AG09319 (cell line): ENCODE results near the gene SEMA3G.

ENCODE experiments used
- DNase-seq: peaks from one replicate; pipeline ENCODE4 v3.0.0-alpha.2; 2010; ENCODE audit warnings: low read depth; ENCODE audit errors: extremely low read depth
- CTCF ChIP-seq: IDR thresholded peaks from 2 replicates; pipeline ENCODE4 v1.5.1; 2011; ENCODE audit warnings: low read depth, mild to moderate bottlenecking, inconsistent platforms, low read length, moderate library complexity

The SEMA3G gene

DNA sequence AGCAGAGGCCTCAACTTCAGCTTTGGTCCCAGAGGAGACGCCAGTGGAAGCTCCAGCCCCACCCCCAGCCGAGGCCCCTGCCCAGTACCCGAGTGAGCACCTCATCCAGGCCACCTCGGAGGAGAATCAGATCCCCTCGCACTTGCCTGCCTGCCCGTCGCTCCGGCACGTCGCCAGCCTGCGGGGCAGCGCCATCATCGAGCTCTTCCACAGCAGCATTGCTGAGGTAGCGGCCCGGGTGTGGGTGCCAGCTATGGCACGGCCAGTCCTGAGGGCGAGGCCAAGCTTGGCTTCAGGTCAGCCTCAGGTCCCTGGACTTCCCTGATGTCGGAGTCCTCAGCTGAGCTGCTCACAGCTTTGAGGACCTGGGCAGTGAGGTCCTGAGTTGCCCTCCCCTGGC, 44.5 kb upstream of the SEMA3G start:
- no peak for TF ChIP-seq CTCF
- no peak for DNase-seq

DNA sequence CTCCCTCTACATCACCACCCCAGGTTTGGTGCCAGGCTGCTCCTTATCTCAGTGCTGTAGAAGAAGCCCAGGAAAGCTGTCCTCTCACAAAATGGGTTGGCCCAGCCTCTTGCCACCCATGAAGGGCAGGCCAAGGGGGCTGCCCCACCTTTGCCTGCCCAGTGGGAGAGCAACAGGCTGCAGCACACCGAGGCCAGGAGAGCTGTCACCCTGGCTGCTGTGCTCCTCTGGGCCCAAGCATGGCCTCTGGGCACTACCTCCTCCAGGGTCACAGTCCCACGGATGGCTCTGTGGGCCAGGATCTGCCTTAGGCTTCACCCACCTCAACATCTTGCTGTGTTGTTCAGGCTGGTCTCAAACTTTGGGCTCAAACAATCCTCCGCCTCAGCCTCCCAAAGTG, 43.8 kb upstream of the SEMA3G start:
- no peak for DNase-seq
- no peak for TF ChIP-seq CTCF

GRCh38 chr3:52487788-52488691, 43.1 kb upstream of the SEMA3G start:
- no peak for TF ChIP-seq CTCF
- DNase-seq, result no peak

DNA sequence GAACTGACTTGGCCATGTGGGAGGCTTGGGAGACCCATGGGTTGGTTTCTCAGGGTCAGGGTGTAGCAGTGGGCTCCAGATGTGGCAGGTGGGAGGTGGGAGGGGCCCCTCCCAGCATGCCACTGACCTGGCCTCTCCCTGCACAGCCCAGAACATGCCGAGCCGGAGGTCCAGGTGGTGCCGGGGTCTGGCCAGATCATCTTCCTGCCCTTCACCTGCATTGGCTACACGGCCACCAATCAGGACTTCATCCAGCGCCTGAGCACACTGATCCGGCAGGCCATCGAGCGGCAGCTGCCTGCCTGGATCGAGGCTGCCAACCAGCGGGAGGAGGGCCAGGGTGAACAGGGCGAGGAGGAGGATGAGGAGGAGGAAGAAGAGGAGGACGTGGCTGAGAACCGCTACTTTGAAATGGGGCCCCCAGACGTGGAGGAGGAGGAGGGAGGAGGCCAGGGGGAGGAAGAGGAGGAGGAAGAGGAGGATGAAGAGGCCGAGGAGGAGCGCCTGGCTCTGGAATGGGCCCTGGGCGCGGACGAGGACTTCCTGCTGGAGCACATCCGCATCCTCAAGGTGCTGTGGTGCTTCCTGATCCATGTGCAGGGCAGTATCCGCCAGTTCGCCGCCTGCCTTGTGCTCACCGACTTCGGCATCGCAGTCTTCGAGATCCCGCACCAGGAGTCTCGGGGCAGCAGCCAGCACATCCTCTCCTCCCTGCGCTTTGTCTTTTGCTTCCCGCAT, 42.3 kb upstream of the SEMA3G start:
- DNase-seq, result no peak
- TF ChIP-seq CTCF, result no peak

DNA sequence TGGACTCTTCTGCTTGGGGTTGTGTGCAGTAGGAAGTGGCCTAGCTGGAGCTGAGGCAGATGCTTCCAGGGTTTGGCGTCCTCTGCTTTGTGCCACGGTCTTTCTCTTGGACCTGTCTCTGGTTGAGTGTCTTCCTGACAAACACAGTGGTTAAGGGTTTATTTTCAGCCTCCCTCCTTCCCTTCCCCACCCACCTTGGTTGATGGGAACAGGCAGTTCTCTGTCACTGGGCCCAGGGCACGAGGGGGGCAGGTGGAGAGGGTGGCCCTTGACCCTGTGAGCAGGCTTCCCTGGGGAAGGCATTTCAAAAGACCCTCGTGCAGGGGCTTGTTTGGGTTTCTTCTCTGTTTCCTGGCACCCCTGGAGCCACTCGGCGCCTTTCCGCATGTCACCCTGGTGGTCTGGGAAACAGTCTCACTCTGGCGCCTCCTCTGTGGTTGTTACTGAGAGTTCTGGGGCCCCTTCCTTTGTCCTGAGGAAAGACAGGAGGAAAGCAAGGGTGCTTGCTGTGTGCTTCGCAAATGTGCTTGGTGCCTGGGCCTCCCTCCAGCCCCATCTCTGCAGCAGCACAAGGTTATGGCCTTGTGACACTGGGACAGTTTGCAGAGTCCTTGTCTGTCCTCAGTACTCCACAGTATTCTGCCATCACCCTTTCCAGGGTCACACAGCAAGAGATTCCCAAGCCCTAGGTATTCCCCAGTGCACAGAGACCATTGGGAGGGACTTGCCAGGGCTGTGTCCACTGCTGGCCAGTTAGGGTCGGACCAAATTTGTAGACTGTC, 40.0 kb upstream of the SEMA3G start:
- TF ChIP-seq CTCF, result no peak
- no peak for DNase-seq

GRCh38 chr3:52483577-52484381, 38.9 kb upstream of the SEMA3G start:
- DNase-seq, result no peak
- no peak for TF ChIP-seq CTCF
